Retinal pigment epithelial cell (primary cell): ENCODE results near the gene MID1.

ENCODE experiments used
- DNase-seq: peaks from one replicate; pipeline ENCODE4 v3.0.0-alpha.2; 2010; ENCODE audit warnings: low read depth
- H3K4me3 ChIP-seq: 2 replicates; pipeline ENCODE4 v1.5.1; 2011; ENCODE audit warnings: mild to moderate bottlenecking, low read length, control low read depth, moderate library complexity
- CTCF ChIP-seq: conservative IDR thresholded peaks from 2 replicates; pipeline ENCODE4 v1.5.1; 2011; ENCODE audit warnings: low read depth, low read length, control low read depth, inconsistent platforms

The MID1 gene

DNA sequence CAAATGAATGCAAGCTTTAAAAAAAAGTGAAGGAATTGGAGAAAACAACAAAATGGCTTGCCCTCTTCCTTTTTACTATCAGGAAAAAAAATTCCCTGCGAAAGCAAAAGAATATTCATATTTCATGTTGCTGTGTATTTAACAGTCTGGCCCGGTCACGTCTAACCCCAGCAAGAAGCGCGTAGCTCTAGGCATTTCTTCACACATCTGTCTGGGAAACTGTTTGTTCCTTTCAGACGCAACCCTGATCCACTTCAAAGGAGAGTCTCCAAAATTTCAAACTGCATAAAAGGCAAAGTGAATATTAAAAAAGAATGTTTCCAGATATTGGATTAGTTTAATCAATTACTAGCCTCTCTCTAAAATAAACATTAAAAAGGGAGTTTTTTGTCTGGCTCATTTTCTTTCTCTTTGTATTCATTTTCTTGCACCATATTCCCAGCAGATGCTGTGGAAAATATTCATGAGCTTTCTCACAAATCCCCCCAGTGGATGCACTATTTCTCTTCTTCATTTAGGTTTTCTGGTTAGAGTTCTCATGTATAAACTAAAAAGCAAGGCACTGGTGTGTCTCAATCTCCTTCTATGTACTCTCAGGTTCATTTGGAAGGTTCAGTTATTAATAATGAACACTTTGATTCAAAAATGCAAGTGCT, 145.3 kb downstream of the MID1 start:
- DNase-seq, result no peak
- TF ChIP-seq CTCF, result no peak
- no peak overlapping the region for H3K4me3 ChIP-seq

GRCh38 chrX:10474510-10474909, 145.9 kb downstream of the MID1 start:
- no peak for TF ChIP-seq CTCF
- no peak overlapping the region for H3K4me3 ChIP-seq
- DNase-seq, result no peak

- TF ChIP-seq CTCF, result no peak
- no peak for DNase-seq
- no peak overlapping the region for H3K4me3 ChIP-seq
Observed at GRCh38 chrX:10471418-10471817, 149.0 kb downstream of the MID1 start.

DNA sequence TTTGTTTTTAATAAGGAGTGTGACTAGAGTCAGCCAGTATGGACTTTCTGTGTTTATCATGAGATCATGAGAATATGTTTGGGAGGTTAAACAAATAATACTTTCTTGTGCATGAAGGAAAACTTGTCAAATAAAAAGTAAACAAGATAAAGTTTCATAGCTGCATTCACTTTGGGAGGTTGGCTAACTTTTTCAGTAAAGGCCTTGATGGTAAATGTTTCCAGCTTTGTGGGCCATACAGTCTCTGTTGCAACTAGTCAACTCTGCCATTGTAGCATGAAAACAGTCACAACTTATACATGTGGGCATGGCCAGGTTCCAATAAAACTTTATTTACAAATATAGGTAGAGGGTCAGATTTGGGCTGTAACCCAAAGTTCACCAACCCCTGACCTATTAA, 150.4 kb downstream of the MID1 start:
- no peak for TF ChIP-seq CTCF
- no peak for DNase-seq
- no peak overlapping the region for H3K4me3 ChIP-seq

- no peak overlapping the region for H3K4me3 ChIP-seq
- TF ChIP-seq CTCF, result no peak
- DNase-seq, result no peak
Observed at GRCh38 chrX:10467793-10468192, 152.6 kb downstream of the MID1 start.

- no peak overlapping the region for H3K4me3 ChIP-seq
- TF ChIP-seq CTCF, result no peak
- DNase-seq, result no peak
Observed at GRCh38 chrX:10465254-10465653, 155.1 kb downstream of the MID1 start.

- H3K4me3 ChIP-seq, result no peak overlapping the region
- DNase-seq, result no peak
- no peak for TF ChIP-seq CTCF
Observed at GRCh38 chrX:10457092-10457491, 163.3 kb downstream of the MID1 start.
